Activated CD8-positive, alpha-beta T cell treated with anti-CD3 and anti-CD28 coated beads for 36 hours (primary cell): ENCODE results near the gene MTUS2. TPM values are rescaled to one million over a fixed set of nuclear protein-coding genes. Genes with fewer than 3 reads are reported as not detected.

ENCODE experiments used
- ATAC-seq: fragments of 200-7000 bp; cut with Tn5 transposase; one replicate; pipeline ENCODE4 v1.10.0; 2021; ENCODE audit warnings: mild to moderate bottlenecking, moderate library complexity
- CTCF ChIA-PET: fragments of 350-600 bp; sonication (Branson Sonifier 250); formaldehyde crosslinking; loops from one replicate; lab custom pipeline; 2021; ENCODE audit warnings: antibody characterized with exemption; lab: Charles Lee
- POLR2A ChIA-PET: fragments of 350-600 bp; sonication (Branson Sonifier 250); formaldehyde crosslinking; loops from one replicate; lab custom pipeline; 2021; ENCODE audit warnings: antibody characterized with exemption; lab: Charles Lee
- DNase-seq: peaks from one replicate; pipeline ENCODE4 v3.0.0-alpha.2; 2020
- H3K27ac Mint-ChIP-seq: one replicate; pipeline ENCODE4 v1.8.0; 2021; ENCODE audit warnings: mild to moderate bottlenecking, mixed read lengths
- H3K27me3 Mint-ChIP-seq: one replicate; pipeline ENCODE4 v1.8.0; 2021; ENCODE audit warnings: mixed read lengths
- H3K36me3 Mint-ChIP-seq: one replicate; pipeline ENCODE4 v1.8.0; 2021; ENCODE audit warnings: low read depth, mixed read lengths
- H3K4me1 Mint-ChIP-seq: one replicate; pipeline ENCODE4 v1.8.0; 2021; ENCODE audit warnings: low read depth, mixed read lengths
- H3K4me3 Mint-ChIP-seq: one replicate; pipeline ENCODE4 v1.8.0; 2021; ENCODE audit warnings: mild to moderate bottlenecking, moderate library complexity, mixed read lengths
- H3K9me3 Mint-ChIP-seq: one replicate; pipeline ENCODE4 v1.8.0; 2021; ENCODE audit warnings: mixed read lengths
- intact Hi-C: fragments of 100-400 bp; cut with micrococcal nuclease; formaldehyde crosslinking; loops from one replicate; pipeline ENCODE4 v1.10.0; 2022
- total RNA-seq, 2 experiments: library from RNA; stranded (reverse); gene quantifications; one replicate each; pipeline ENCODE4 v1.2.3, GENCODE V29; 2021
- TF ChIP-seq, protein P1 (sequence below): fragments of 200-600 bp; IDR thresholded peaks from one replicate; pipeline ENCODE4 v1.8.0; 2022; ENCODE audit warnings: antibody characterized with exemption, mild to moderate bottlenecking

The MTUS2 gene
- total RNA-seq, 2 experiments from 2014 or later = not detected

DNA sequence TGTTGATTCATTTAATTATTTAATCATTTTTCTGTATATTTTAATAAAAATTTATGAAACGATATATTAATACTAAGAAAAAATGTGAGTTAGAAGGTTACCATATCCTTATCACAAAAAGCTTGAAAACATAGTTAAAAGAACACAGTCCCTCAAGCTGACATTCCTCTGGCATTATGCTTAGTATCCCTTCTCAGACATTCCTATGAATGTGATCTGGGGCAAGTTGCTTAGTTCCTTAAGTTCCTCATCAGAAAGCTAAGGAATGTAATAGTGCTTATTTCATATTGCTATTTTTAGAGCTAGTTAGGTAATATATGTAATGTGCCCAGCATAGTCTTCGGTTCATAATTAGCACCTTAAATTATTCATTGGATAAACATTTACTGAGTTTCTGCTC is 122.8 kb downstream of the MTUS2 start:
- no peaks in the 10 kb centered on the region for H3K36me3 Mint-ChIP-seq
- POLR2A ChIA-PET = no interaction called here
- no peak overlapping the region for H3K27ac Mint-ChIP-seq
- CTCF ChIA-PET = no interaction called here
- intact Hi-C loops = no loop called here
- H3K4me3 Mint-ChIP-seq = no peak overlapping the region
- no peaks in the 10 kb centered on the region for H3K27me3 Mint-ChIP-seq
- TF ChIP-seq, protein P1, sequence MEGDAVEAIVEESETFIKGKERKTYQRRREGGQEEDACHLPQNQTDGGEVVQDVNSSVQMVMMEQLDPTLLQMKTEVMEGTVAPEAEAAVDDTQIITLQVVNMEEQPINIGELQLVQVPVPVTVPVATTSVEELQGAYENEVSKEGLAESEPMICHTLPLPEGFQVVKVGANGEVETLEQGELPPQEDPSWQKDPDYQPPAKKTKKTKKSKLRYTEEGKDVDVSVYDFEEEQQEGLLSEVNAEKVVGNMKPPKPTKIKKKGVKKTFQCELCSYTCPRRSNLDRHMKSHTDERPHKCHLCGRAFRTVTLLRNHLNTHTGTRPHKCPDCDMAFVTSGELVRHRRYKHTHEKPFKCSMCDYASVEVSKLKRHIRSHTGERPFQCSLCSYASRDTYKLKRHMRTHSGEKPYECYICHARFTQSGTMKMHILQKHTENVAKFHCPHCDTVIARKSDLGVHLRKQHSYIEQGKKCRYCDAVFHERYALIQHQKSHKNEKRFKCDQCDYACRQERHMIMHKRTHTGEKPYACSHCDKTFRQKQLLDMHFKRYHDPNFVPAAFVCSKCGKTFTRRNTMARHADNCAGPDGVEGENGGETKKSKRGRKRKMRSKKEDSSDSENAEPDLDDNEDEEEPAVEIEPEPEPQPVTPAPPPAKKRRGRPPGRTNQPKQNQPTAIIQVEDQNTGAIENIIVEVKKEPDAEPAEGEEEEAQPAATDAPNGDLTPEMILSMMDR = no peak
- DNase-seq (no peak), ATAC-seq (no peak)
- no peaks in the 10 kb centered on the region for H3K9me3 Mint-ChIP-seq
- no peaks in the 10 kb centered on the region for H3K4me1 Mint-ChIP-seq

DNA sequence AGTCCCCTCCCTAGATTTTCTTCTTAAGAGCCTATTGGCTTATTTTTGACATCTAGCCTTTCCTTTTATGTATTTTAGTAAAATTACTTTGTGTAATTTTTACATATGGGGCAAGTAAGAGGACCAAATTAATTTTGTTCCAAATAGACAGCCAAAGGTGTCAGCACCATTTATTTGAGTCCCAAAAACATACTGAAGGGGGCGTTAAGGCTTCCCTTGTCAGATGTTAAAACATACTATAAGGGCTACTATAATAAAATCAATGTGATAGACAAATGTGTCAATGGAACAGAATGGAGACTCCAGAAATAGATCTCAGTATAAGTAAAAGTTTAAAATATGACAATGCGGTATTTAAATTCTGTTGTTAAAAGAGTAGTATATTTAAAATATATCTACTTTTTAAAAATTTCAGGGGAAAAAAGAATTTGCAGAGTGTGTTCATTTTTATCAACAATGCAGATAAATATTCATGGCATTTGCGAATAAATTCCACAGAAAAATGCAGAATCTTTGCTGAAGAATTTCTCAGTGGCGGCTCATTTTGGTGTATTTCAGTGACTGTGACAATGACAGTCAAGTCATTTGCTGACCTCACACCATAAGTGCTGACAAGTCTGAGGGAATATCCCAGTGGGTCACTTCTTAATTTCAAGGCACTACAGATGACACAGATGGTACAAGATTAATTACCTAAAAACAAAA is 133.7 kb downstream of the MTUS2 start:
- Mint-ChIP-seq H3K4me3 (no peak overlapping the region), H3K27me3 (no peaks in the 10 kb centered on the region), H3K36me3 (no peaks in the 10 kb centered on the region), H3K4me1 (no peaks in the 10 kb centered on the region), H3K9me3 (no peaks in the 10 kb centered on the region), H3K27ac (no peak overlapping the region)
- intact Hi-C loops = no loop called here
- ATAC-seq = no peak
- TF ChIP-seq, protein P1 = no peak
- CTCF ChIA-PET = no interaction called here
- no peak for DNase-seq
- POLR2A ChIA-PET = no interaction called here

DNA sequence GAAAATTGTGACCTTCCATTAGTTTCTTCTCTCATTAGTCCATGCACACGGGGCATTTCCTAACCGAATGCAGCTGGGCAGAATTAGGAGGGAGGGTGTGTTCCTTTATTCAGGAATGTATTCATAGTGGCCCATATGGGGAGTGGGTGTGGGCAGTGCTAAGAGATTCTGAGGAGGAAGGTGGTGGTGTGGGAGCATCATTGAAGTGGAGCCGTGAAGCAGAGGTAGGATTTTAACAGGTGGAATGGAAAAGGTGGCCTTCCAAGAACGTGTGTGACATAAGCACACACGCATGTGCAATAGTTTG is 134.2 kb downstream of the MTUS2 start:
- H3K36me3 Mint-ChIP-seq = no peaks in the 10 kb centered on the region
- CTCF ChIA-PET = no interaction called here
- no peak for DNase-seq
- H3K9me3 Mint-ChIP-seq = no peaks in the 10 kb centered on the region
- POLR2A ChIA-PET = no interaction called here
- TF ChIP-seq, protein P1 = no peak
- no peak overlapping the region for H3K27ac Mint-ChIP-seq
- H3K27me3 Mint-ChIP-seq = no peaks in the 10 kb centered on the region
- no peaks in the 10 kb centered on the region for H3K4me1 Mint-ChIP-seq
- ATAC-seq = no peak
- H3K4me3 Mint-ChIP-seq = no peak overlapping the region
- intact Hi-C loops = no loop called here

DNA sequence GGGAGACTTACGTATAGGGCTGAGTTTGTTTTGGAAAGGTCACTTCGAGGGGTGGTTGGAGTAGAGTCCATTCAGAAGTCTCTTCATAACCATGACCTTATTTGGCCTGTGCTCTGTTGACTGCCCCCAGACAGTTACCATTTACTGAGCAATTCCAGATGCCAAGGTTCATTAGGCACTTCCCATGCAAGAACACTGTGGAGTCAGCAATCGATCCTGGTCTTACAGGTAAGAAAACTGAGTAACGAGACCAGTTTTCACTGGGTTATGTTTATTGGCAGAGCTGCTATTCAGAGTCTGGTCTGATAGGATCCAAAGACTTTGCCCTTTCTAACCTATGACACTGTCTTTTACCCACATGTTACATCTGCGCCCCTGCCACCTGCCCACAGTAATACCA is 134.7 kb downstream of the MTUS2 start:
- no peaks in the 10 kb centered on the region for H3K36me3 Mint-ChIP-seq
- no peaks in the 10 kb centered on the region for H3K27me3 Mint-ChIP-seq
- no peak overlapping the region for H3K4me3 Mint-ChIP-seq
- intact Hi-C loops = no loop called here
- H3K27ac Mint-ChIP-seq = no peak overlapping the region
- ChIA-PET POLR2A (no interaction called here), CTCF (no interaction called here)
- DNase-seq (no peak), ATAC-seq (no peak)
- TF ChIP-seq, protein P1 = no peak
- H3K4me1 Mint-ChIP-seq = no peaks in the 10 kb centered on the region
- H3K9me3 Mint-ChIP-seq = no peaks in the 10 kb centered on the region

DNA sequence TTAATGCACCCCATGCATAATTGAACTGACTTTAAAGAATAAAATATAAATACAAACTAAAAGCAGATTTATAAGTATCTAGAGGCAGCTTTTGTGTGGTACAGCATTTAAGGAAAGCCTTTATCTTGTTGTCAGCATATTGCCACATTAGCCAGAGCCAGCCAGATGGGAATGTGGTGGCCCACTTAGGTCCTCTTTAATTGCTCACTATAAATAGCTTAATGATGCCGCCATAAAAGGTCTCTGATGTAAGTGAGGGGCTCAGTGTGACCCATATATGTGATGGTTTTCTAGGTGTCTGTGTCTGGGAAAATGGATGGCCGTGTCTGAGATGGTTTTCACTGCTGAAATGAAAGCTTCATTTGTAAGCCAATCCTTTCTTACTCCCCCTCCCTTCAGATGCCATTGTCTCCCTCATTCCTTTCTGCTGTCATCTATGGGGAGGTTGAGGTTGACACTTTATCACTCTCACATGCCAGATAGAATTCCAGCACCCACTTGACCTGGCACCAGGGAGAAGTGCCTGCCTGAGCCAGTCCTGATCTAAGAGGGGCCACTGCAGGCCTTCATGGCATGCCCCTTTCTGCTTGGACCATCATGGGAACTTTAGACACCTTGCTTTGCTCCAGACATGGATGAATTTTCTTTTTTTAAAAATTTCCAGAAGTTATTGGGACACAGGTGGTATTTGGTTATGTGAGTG is 135.3 kb downstream of the MTUS2 start:
- DNase-seq (no peak), ATAC-seq (no peak)
- Mint-ChIP-seq H3K27me3 (no peaks in the 10 kb centered on the region), H3K9me3 (no peaks in the 10 kb centered on the region), H3K27ac (no peak overlapping the region), H3K4me3 (no peak overlapping the region), H3K36me3 (no peaks in the 10 kb centered on the region), H3K4me1 (no peaks in the 10 kb centered on the region)
- intact Hi-C loops = no loop called here
- POLR2A ChIA-PET = no interaction called here
- CTCF ChIA-PET = no interaction called here
- TF ChIP-seq, protein P1 = no peak
